Skeletal muscle tissue (tissue), 4 donors: ENCODE measurements around the gene TNIP1. TPM values are rescaled to one million over a fixed set of nuclear protein-coding genes. Genes with fewer than 3 reads are reported as not detected.

Source experiments
- H3K27ac ChIP-seq: one replicate; pipeline ENCODE4 v1.7.0; 2013; ENCODE audit warnings: mild to moderate bottlenecking, low read depth, low read length, inconsistent platforms
- H3K27me3 ChIP-seq, 3 donors: one replicate each; pipeline ENCODE4 v1.7.0; 2013; ENCODE audit warnings: low read length in 3 of 3; ENCODE audit not compliant: control insufficient read depth in 3 of 3, insufficient read depth in 3 of 3
- H3K36me3 ChIP-seq, 3 donors: one replicate each; pipeline ENCODE4 v1.7.0; 2013; ENCODE audit warnings: low read length in 3 of 3; ENCODE audit not compliant: control insufficient read depth in 3 of 3, insufficient read depth in 3 of 3
- H3K4me1 ChIP-seq, 3 donors: one replicate each; pipeline ENCODE4 v1.7.0; 2013; ENCODE audit warnings: low read length in 3 of 3, mild to moderate bottlenecking in 3 of 3; ENCODE audit not compliant: control insufficient read depth in 3 of 3, insufficient read depth in 3 of 3
- H3K4me3 ChIP-seq, 3 donors: one replicate each; pipeline ENCODE4 v1.7.0; 2013; ENCODE audit warnings: low read length in 3 of 3
- H3K9ac ChIP-seq, 3 donors: one replicate each; pipeline ENCODE4 v1.7.0; 2013; ENCODE audit warnings: low read length in 3 of 3, mild to moderate bottlenecking in 3 of 3, moderate library complexity in 2 of 3, low read depth in 1 of 3
- H3K9me3 ChIP-seq, 3 donors: one replicate each; pipeline ENCODE4 v1.7.0; 2013; ENCODE audit warnings: low read length in 3 of 3; ENCODE audit not compliant: control insufficient read depth in 3 of 3
- total RNA-seq: library from RNA; depleted of rRNA; stranded (reverse); fragments of >200 nt; gene quantifications from one replicate; pipeline ENCODE4 v1.2.3, GENCODE V29; 2014
- donor health status: Osteomylitis.

Gene TNIP1
- total RNA-seq, 1 donor from 2014 or later: 42.8 TPM

DNA sequence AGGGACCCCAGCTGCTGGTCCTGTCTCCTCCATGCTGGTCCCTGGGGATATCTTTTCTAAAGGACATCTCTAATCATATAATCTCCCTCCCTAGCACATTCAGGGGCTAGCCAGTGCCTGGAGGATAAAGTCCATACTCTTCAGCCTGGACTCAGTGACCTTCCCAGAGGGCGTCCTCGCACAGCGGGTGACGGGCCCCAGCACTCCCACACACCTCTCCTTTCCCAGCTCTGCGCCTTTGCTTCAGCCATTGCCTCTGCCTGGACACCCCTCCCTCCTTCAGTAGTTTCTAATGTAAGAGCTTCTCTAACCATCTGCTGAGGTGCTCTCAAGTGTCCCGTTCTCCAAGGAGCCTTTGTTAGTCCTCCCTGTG, 15.2 kb upstream of the TNIP1 start:
- Histone ChIP-seq H3K27me3 (no peaks in the 10 kb centered on the region), H3K9me3 (no peaks in the 10 kb centered on the region), H3K4me1 (peaks cover 41 to 66% (median 49%) of the 10 kb centered on the region in 3 donors), H3K27ac (peak overlapping the region; percentile 6), H3K4me3 (no peak overlapping the region), H3K9ac (no peak overlapping the region), H3K36me3 (peaks cover 2 to 3% (median 3%) of the 10 kb centered on the region in 3 donors)

DNA sequence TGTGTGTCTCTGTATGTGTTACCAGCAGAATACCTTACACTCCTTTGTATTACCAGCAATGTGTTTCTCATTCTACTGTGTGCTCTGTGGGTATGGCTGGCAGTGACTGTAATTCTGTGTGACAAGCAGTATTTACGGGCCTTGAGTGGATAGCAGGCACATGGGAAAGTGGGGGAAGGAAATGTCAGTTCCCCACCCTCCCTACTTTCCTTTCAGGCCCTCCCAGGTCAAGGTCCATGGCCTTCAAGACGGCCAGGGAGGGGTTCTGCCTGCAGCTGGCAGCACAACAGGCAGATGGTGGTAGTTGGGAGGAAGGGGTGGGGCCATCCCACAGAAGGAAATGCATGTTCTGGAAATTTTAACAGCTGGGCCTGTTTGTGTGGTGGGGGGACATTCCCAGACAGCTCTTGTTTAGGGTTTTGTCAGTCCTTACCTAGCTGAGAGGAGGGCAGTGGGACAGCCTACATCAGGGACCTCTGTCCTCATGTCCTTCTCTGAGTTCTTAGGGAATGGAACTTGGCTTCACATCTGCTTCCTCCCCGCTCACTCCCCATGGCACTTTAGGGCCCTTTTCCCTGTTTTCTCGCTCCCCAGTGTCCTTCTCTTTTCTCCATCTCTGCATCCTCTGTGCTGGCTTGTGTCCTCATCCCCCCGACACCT, 14.6 kb upstream of the TNIP1 start:
- H3K9ac ChIP-seq: peak overlapping the region in 1 of 3 donors; percentile 33
- H3K4me1 ChIP-seq: peaks cover 36 to 61% (median 44%) of the 10 kb centered on the region in 3 donors
- peak overlapping the region; percentile 6 for H3K27ac ChIP-seq
- no peaks in the 10 kb centered on the region for H3K9me3 ChIP-seq
- peaks cover 0 to 3% (median 1%) of the 10 kb centered on the region in 3 donors for H3K36me3 ChIP-seq
- no peaks in the 10 kb centered on the region for H3K27me3 ChIP-seq
- no peak overlapping the region for H3K4me3 ChIP-seq

DNA sequence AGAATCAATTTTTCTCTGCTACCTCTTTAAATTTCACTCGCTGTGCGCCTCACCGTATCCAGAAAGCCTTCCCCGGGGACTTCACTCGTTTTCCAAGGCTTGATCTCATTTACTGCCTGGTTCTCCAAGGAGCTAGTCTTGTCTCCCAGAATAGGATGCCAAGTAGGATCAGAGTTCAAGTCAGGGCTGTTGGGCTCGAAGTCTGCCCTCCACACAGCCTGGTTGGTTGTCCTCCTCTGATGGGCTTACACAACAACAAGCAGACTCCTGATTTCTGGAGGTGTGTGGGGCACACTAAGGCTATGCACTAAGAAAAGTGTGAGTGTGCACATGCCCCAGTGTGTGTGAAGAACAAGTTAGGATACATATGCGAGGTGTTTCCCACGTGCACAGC, 14.0 kb upstream of the TNIP1 start:
- H3K9me3 ChIP-seq: no peaks in the 10 kb centered on the region
- peaks cover 0 to 3% (median 0%) of the 10 kb centered on the region in 3 donors for H3K36me3 ChIP-seq
- H3K27ac ChIP-seq: peak overlapping the region; percentile 33
- H3K4me1 ChIP-seq: peaks cover 31 to 55% (median 39%) of the 10 kb centered on the region in 3 donors
- peak overlapping the region in 2 of 3 donors; percentile 24 to 33 for H3K9ac ChIP-seq
- no peaks in the 10 kb centered on the region for H3K27me3 ChIP-seq
- peak overlapping the region in 1 of 3 donors; percentile 34 for H3K4me3 ChIP-seq

DNA sequence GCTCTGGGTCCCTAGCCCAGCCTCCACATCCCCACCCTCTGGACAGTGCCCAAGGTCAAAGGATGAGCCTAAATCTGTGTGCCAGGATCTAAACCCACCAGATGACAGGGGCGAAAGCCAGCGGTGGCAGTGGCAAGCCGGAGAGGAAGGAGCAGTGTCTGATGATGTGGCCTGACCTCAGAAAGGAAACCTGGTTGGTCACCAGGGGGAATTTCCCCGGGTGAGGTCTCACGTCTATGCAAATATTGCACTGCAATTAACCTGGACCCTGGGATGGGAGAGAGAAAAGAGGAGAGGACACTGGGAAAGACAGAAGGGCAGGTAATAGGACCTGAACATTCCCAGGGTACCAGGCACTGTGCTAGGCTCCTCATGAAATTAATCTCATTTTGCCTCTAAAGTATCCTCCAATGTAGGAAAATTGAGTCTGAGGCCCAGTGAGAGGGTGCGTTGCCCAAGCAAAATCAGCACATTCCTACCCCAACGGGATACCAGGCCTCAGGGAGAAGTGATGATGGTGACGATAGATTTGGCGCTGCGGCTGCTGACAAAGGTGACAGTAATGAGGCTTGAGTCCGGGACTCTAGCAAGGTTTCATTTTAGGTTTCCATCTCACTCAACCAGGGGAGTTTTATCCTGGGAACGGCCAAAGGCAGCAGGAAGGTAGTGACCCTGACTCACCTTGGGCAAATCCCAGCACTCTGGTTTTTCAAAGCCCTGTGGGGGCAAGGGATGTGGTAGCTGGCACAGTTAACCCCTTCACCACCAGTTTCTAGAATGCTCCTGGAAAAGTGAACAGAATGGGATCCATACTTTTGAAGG, 13.4 kb upstream of the TNIP1 start:
- H3K36me3 ChIP-seq: peaks cover 0 to 3% (median 0%) of the 10 kb centered on the region in 3 donors
- peaks cover 31 to 49% (median 35%) of the 10 kb centered on the region in 3 donors for H3K4me1 ChIP-seq
- peak overlapping the region in 1 of 3 donors; percentile 24 for H3K9ac ChIP-seq

DNA sequence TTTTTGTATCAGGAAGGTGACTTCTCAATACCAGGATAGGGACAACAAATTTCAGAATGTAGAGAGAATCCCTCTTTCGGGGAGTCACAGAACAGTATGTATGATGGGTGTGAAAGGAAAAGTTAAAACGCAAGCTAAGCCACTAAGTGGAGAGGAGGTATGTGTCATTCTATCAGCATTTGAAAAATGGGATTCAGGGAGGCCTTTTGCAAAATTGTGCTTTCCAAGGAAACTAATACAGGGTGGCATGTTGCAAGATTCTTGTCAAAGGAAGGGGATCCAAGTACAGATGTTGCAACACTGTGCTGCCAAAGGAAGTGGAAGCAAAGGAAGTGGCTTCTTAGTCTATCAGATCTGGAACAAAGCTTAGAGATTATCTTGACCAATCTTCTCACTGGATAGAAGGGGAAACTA, 12.6 kb upstream of the TNIP1 start:
- Histone ChIP-seq H3K36me3 (peaks cover 0 to 3% (median 0%) of the 10 kb centered on the region in 3 donors), H3K9me3 (no peaks in the 10 kb centered on the region), H3K9ac (no peak overlapping the region), H3K4me1 (peaks cover 31 to 48% (median 31%) of the 10 kb centered on the region in 3 donors), H3K4me3 (no peak overlapping the region), H3K27ac (peak overlapping the region; percentile 33), H3K27me3 (no peaks in the 10 kb centered on the region)

More for the DNA sequence above, 13.4 kb upstream of the TNIP1 start:
- Histone ChIP-seq H3K27ac (peak overlapping the region; percentile 33), H3K27me3 (no peaks in the 10 kb centered on the region), H3K4me3 (no peak overlapping the region), H3K9me3 (no peaks in the 10 kb centered on the region)

DNA sequence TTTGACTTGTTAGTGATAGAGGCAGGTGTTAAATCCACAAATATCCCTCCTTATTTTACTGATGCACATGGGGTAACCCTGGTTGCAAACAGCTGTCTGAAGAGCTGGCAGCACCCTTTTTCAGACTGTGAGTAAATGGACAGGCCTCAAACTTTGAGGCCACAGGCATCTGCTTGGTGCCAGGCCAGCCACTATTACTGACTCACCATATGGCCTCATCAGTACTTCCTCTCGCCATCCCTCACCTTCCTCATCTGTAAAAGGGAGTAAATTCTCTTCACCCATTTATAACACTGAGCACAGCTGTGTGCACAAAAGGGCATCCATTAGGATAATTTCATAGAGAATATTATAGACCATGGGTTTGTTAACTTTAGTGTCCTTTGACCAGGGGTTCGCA, 11.9 kb upstream of the TNIP1 start:
- Histone ChIP-seq H3K9me3 (no peaks in the 10 kb centered on the region), H3K36me3 (peaks cover 0 to 3% (median 0%) of the 10 kb centered on the region in 3 donors), H3K27ac (peak overlapping the region; percentile 33), H3K4me1 (peaks cover 31 to 48% (median 31%) of the 10 kb centered on the region in 3 donors), H3K4me3 (no peak overlapping the region), H3K9ac (no peak overlapping the region), H3K27me3 (no peaks in the 10 kb centered on the region)

DNA sequence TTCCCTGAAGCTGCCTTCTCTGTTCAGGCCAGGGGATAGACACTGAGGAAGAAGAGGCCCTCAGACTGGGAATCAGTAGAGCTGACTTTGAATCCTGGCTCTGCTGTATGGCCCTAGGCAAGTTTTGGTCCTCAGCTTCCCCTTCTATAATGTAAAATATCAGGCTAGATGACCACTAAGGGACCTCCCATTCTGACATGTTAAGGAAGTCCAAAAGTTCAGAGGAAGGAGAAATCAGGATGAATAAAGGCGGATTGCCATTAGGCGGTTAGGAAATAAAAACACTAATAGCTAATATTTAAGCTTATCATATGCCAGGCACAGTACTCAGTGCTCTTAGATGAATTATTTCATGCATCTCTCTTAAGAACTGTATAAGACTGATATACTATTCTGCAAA, 8.9 kb upstream of the TNIP1 start:
- H3K4me1 ChIP-seq: peaks cover 23 to 50% (median 40%) of the 10 kb centered on the region in 3 donors
- H3K9me3 ChIP-seq: no peaks in the 10 kb centered on the region
- no peak overlapping the region for H3K4me3 ChIP-seq
- no peak overlapping the region for H3K27ac ChIP-seq
- H3K27me3 ChIP-seq: no peaks in the 10 kb centered on the region
- H3K36me3 ChIP-seq: no peaks in the 10 kb centered on the region
- no peak overlapping the region for H3K9ac ChIP-seq

DNA sequence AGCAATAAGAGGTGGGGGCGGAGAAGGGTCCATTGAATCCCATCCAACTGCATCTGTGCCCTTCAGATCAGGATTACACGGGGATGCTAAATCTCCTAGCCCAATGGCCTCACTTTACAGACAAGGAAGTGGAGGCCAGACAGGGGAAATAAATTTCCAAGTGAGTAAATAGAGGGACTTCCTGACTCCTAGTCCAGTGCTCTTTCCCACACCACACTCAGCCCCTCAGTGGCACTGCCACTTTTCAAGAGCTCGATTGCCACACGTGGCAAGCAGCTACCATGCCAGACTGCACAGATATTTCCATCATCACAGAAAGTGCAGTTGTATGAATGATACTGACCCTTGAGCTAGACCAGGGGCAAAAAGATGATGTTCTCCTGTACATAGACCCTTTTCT, 8.2 kb upstream of the TNIP1 start:
- Histone ChIP-seq H3K27me3 (no peaks in the 10 kb centered on the region), H3K9ac (no peak overlapping the region), H3K36me3 (no peaks in the 10 kb centered on the region), H3K4me1 (peaks cover 15 to 47% (median 33%) of the 10 kb centered on the region in 3 donors), H3K9me3 (no peaks in the 10 kb centered on the region), H3K4me3 (no peak overlapping the region), H3K27ac (no peak overlapping the region)

DNA sequence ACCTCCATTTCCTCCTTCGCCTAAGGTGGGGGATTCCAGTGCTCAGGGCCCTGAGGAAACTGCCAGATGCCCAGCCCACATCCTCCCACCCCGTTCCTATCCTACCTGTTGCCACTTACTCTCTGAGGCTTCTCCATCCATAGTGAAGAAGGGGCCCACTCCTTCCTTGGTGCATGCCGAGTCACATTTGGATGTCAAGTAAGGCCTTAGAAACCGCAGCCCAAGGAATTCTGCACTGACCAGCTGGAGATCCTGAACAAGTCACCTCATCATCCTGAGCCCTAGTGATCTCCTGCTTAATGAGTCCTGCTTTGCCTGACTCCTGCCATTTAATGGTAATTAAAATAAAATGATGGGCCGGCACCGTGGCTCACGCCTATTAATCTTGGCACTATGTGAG, 6.7 kb upstream of the TNIP1 start:
- Histone ChIP-seq H3K4me1 (peaks cover 20 to 47% (median 34%) of the 10 kb centered on the region in 3 donors), H3K27ac (peak overlapping the region; percentile 25), H3K4me3 (no peak overlapping the region), H3K36me3 (no peaks in the 10 kb centered on the region), H3K27me3 (no peaks in the 10 kb centered on the region), H3K9ac (no peak overlapping the region), H3K9me3 (no peaks in the 10 kb centered on the region)

DNA sequence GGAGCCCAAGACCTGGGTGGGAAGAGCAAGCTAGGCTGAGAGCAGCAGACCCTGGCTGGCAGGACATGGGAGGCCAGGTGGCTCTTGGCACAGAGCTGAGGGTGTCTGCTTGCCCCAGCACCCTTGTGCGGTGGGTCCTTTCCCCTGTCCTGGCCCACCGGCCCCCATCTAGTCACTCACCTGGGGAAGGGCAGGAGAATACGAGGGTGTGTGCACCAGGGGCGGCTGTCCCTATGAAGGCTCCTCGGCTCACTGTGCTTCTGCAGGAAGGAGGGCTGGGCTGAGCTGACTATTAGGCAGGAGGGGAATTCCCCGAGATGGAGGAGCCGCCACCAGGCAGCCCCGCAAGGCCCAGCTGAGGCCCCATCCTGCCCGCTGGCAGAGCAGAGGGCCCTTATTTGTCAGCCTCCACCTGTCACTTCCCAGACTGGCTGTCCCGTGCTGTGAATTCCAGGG, 6.1 kb upstream of the TNIP1 start:
- H3K4me1 ChIP-seq: peaks cover 25 to 53% (median 40%) of the 10 kb centered on the region in 3 donors

More for the DNA sequence above, 6.1 kb upstream of the TNIP1 start:
- H3K9ac ChIP-seq: peak overlapping the region in 1 of 3 donors; percentile 57
- peak overlapping the region; percentile 78 for H3K27ac ChIP-seq
- H3K9me3 ChIP-seq: no peaks in the 10 kb centered on the region
- H3K36me3 ChIP-seq: no peaks in the 10 kb centered on the region
- H3K4me3 ChIP-seq: peak overlapping the region in 1 of 3 donors; percentile 35
- no peaks in the 10 kb centered on the region for H3K27me3 ChIP-seq
